ENCODE data around the gene MPP2. TPM values are rescaled to one million over a fixed set of nuclear protein-coding genes. Genes with fewer than 3 reads are reported as not detected.
A peak's percentile ranks its signal among the peaks of the same experiment; 100 is the strongest.

Gene MPP2
- total and polyA plus RNA-seq, 2 of the 13 experiments (the other 11 are each of a cell fraction or from before 2014, with no cell fraction given), result 0.20 to 1.7 TPM

DNA sequence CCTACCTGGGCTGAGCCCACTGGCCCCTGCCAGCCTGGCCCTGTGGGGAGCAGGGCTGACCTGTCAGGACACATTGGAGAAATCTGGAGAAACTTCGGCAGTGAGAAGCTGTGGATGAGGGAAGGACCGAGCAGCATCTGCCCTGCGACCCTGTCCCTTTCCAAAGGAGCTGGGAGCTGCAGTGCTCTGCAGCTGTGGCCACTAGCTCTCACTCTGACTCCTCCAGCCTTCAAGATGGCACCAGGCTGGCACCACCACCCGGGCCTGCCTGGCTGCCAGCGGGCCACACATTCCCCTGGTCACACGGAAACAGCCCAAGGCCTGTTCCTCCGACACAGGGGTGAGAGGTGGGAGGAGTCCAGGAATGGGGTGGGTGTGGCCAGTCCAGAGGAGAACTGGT lies 30.3 kb downstream of the MPP2 start:
- intact Hi-C loops (cut with micrococcal nuclease; ENCODE audit: unreplicated experiment) (no loop called here), in situ Hi-C loops (cut with HindIII; ENCODE audit: extremely low pct_ligation_motif_present, low pct_unique_long_range_greater_than_20kb) (no loop called here)
- no peak overlapping the region for H3K27ac ChIP-seq (ENCODE audit: extremely low read length, insufficient read depth, low read length)
- peaks cover 15% of the 10 kb centered on the region for H3K4me1 ChIP-seq (ENCODE audit: insufficient read depth, low read length)
- TF ChIP-seq RFX5 (IDR thresholded peaks at IDR 0.05; ENCODE audit: low read depth, low read length) (no peak), ZNF235 (CRISPR knock-in tag; IDR thresholded peaks at IDR 0.05; ENCODE audit: borderline replicate concordance) (0 out of 2 replicates have a peak, but pooled peaks have one; percentile 62), ZNF124 (CRISPR knock-in tag; IDR thresholded peaks at IDR 0.05) (no peak), JUN (CRISPR knock-in tag; IDR thresholded peaks at IDR 0.05) (no peak), KDM5B (CRISPR knock-in tag; IDR thresholded peaks at IDR 0.05; ENCODE audit: borderline replicate concordance) (peak; percentile 31; the same call in 1 of the 2 replicates), RCOR2 (CRISPR knock-in tag; IDR thresholded peaks at IDR 0.05) (no peak), ZNF564 (CRISPR knock-in tag; IDR thresholded peaks at IDR 0.05) (no peak)
- TF ChIP-seq, protein P1, sequence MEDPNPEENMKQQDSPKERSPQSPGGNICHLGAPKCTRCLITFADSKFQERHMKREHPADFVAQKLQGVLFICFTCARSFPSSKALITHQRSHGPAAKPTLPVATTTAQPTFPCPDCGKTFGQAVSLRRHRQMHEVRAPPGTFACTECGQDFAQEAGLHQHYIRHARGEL (CRISPR knock-in tag; IDR thresholded peaks at IDR 0.05), result 0 out of 2 replicates have a peak, but pooled peaks have one; percentile 25
- TF ChIP-seq, protein P2, sequence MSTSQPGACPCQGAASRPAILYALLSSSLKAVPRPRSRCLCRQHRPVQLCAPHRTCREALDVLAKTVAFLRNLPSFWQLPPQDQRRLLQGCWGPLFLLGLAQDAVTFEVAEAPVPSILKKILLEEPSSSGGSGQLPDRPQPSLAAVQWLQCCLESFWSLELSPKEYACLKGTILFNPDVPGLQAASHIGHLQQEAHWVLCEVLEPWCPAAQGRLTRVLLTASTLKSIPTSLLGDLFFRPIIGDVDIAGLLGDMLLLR (CRISPR knock-in tag; IDR thresholded peaks at IDR 0.05), result 0 out of 2 replicates have a peak, but pooled peaks have one; percentile 28
- no peak overlapping the region for H2AFZ ChIP-seq (ENCODE audit: low read length)
- H3K4me3 ChIP-seq (replicated peaks in 1 of 3; ENCODE audit: insufficient read depth in 1 of 3, low read depth in 2 of 3, low read length in 3 of 3), result no peak overlapping the region
- H3K36me3 ChIP-seq (replicated peaks in 1 of 2; ENCODE audit: control insufficient read depth in 1 of 2, insufficient read depth in 2 of 2, low read length in 2 of 2), result no peaks in the 10 kb centered on the region
- ATAC-seq, result no peak
- CTCF ChIA-PET (ENCODE audit: low intra/inter-chr PET ratio, low total read pairs), result no interaction called here
- H4K20me1 ChIP-seq (ENCODE audit: insufficient read depth, low read length), result no peaks in the 10 kb centered on the region; the same call in 1 of the 2 replicates
- no peaks in the 10 kb centered on the region for H3K9me3 ChIP-seq (ENCODE audit: low read length)
- no TSS peak for BruUV-seq (replicated peaks)
- no peak for FAIRE-seq
- 34% methylated on average over 3 of the region's 7 CpGs for WGBS (ENCODE audit: low lambda C conversion rate)
- H3K4me2 ChIP-seq (ENCODE audit: low read depth, low read length), result no peak overlapping the region
- POLR2A ChIA-PET, result no interaction called here
- no peak overlapping the region for H3K9ac ChIP-seq (ENCODE audit: insufficient read depth, low read depth, low read length)
- peaks cover 0 to 11% of the 10 kb centered on the region in 2 experiments; a peak in 2 of 5 replicates for H3K27me3 ChIP-seq (ENCODE audit: control insufficient read depth in 1 of 2, insufficient read depth in 2 of 2, low read length in 2 of 2)
- H3K79me2 ChIP-seq (ENCODE audit: insufficient read depth, low read length), result no peaks in the 10 kb centered on the region
- DNase-seq (ENCODE audit: low spot score), result no peak

All from HepG2 (cell line).